SH-SY5Y (cell line): Measurements from ENCODE around the gene TFPT.

Experiments
- GATA2 ChIP-seq: IDR thresholded peaks from 2 replicates; pipeline ENCODE4 v1.6.1; 2011; ENCODE audit warnings: mild to moderate bottlenecking, low read depth, low read length
- GATA3 ChIP-seq: IDR thresholded peaks from 2 replicates; pipeline ENCODE4 v1.6.1; 2011; ENCODE audit warnings: low read depth, mild to moderate bottlenecking, low read length, moderate library complexity

DNA sequence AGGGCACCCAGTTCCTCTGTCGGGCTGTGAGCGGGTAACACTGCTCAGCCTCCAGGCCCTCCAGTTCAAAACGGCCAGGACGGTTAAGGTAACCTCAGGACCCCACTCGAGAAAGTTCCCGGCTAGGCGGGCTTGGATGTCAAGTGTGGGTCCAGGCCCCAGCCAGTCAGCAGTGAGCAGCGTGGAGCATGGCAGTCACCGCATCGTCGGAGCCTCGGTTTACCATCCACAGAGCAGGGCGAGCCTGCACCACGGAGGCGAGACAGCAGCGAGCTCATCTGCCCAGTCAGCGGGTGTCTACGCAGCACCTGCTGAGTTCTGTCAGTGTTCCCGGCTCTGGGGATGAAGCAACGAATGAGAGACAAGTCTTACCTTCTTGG is 14.2 kb upstream of the TFPT start:
- TF ChIP-seq GATA2 = no peak
- TF ChIP-seq GATA3 = no peak
